HepG2 (cell line): ENCODE results near the gene P3R3URF. TPM values are rescaled to one million over a fixed set of nuclear protein-coding genes. Genes with fewer than 3 reads are reported as not detected.

Experiments
- ATAC-seq: fragments of 200-7000 bp; cut with Tn5 transposase; 3 replicates; pipeline ENCODE4 v1.9.1; 2020; ENCODE audit warnings: mild to moderate bottlenecking, moderate library complexity
- BruUV-seq: library from RNA; stranded (reverse); fragments of 400-500 nt; replicated peaks from 2 replicates; lab custom pipeline; 2021; lab: Mats Ljungman, UMichigan
- CTCF ChIA-PET: fragments of 300-600 bp; formaldehyde crosslinking; extraction: SDS; loops from one replicate; lab custom pipeline; 2021; ENCODE audit warnings: low total read pairs, inconsistent platforms, low intra/inter-chr PET ratio; lab: Yijun Ruan, JAX
- POLR2A ChIA-PET: fragments of 350-600 bp; sonication (Branson Sonifier 250); formaldehyde crosslinking; loops from one replicate; lab custom pipeline; 2020; ENCODE audit warnings: antibody characterized with exemption, inconsistent platforms; lab: Yijun Ruan, JAX
- DNase-seq: peaks from one replicate; pipeline ENCODE4 v3.0.0-alpha.2; 2015; ENCODE audit warnings: low spot score
- FAIRE-seq: peaks from 3 replicates; lab custom pipeline; 2011; peaks lifted over from hg19 to GRCh38; lab: Jason Lieb, UNC
- H2AFZ ChIP-seq: one replicate; pipeline ENCODE4 v1.6.1; 2011; ENCODE audit warnings: low read length, inconsistent platforms
- H3K27ac ChIP-seq: fragments of 300-600 bp; 3 replicates; pipeline ENCODE4 v1.8.0; 2011; ENCODE audit warnings: mixed run types, mild to moderate bottlenecking, mixed read lengths, low read length, inconsistent platforms; ENCODE audit not compliant: insufficient read depth; ENCODE audit errors: extremely low read length
- H3K27me3 ChIP-seq, 2 experiments: fragments of 200-600 bp in 1 of 2; 2 replicates in 1 of 2; 3 replicates in 1 of 2; pipeline versions ENCODE4 v1.6.0 to v1.8.0; 2011; ENCODE audit warnings: low read length in 2 of 2, mild to moderate bottlenecking in 2 of 2, moderate library complexity in 2 of 2, inconsistent platforms in 1 of 2; ENCODE audit not compliant: insufficient read depth in 2 of 2, control insufficient read depth in 1 of 2
- H3K36me3 ChIP-seq, 2 experiments: fragments of 200-600 bp in 1 of 2; replicated peaks in 1 of 2; 2 replicates in 1 of 2; 3 replicates in 1 of 2; pipeline versions ENCODE4 v1.5.1 to v1.8.0; 2011; ENCODE audit warnings: low read length in 2 of 2, inconsistent platforms in 1 of 2; ENCODE audit not compliant: insufficient read depth in 2 of 2, control insufficient read depth in 1 of 2
- H3K4me1 ChIP-seq: 2 replicates; pipeline ENCODE4 v1.5.1; 2012; ENCODE audit warnings: low read length, inconsistent platforms; ENCODE audit not compliant: insufficient read depth
- H3K4me2 ChIP-seq: 2 replicates; pipeline ENCODE4 v1.6.0; 2011; ENCODE audit warnings: low read depth, low read length, inconsistent platforms
- H3K4me3 ChIP-seq, 3 experiments: fragments of 200-600 bp in 1 of 3; sonication (generic), shearing (Covaris generic) in 1 of 3; replicated peaks in 1 of 3; 2 replicates each; pipeline ENCODE4 v1.5.1; 2011 to 2016; ENCODE audit warnings: low read length in 3 of 3, inconsistent platforms in 2 of 3, low read depth in 2 of 3, mild to moderate bottlenecking in 2 of 3, control low read depth in 1 of 3, mixed read lengths in 1 of 3; ENCODE audit not compliant: insufficient read depth in 1 of 3
- H3K79me2 ChIP-seq: one replicate; pipeline ENCODE4 v1.6.1; 2011; ENCODE audit warnings: low read length, inconsistent platforms; ENCODE audit not compliant: insufficient read depth
- H3K9ac ChIP-seq: 2 replicates; pipeline ENCODE4 v1.6.0; 2011; ENCODE audit warnings: mild to moderate bottlenecking, low read depth, low read length, inconsistent platforms; ENCODE audit not compliant: insufficient read depth
- H3K9me3 ChIP-seq: 2 replicates; pipeline ENCODE4 v1.5.1; 2012; ENCODE audit warnings: mild to moderate bottlenecking, low read length
- H4K20me1 ChIP-seq: 2 replicates; pipeline ENCODE4 v1.6.0; 2011; ENCODE audit warnings: inconsistent platforms, mild to moderate bottlenecking, low read length, moderate library complexity; ENCODE audit not compliant: insufficient read depth
- ATF7 ChIP-seq, 2 experiments: fragments of 450-650 bp in 1 of 2; sonication (generic) in 1 of 2; formaldehyde crosslinking in 1 of 2; IDR thresholded peaks; 2 replicates each; pipeline versions ENCODE4 v1.4.0 to v1.6.1; 2016 to 2020; ENCODE audit warnings: antibody characterized with exemption in 1 of 2, mild to moderate bottlenecking in 1 of 2, missing genetic modification reagents in 1 of 2
- ATF7-NPFF ChIP-seq: sonication (generic); formaldehyde crosslinking; IDR thresholded peaks from 2 replicates; pipeline ENCODE4 v1.8.1; 2023; ENCODE audit warnings: mild to moderate bottlenecking, low read depth, missing genetic modification reagents, moderate library complexity
- HNF1B ChIP-seq: sonication (generic); formaldehyde crosslinking; IDR thresholded peaks from 2 replicates; pipeline ENCODE4 v1.5.1; 2020; ENCODE audit warnings: mild to moderate bottlenecking, moderate library complexity, missing genetic modification reagents
- KDM2A ChIP-seq: sonication (generic); formaldehyde crosslinking; IDR thresholded peaks from 2 replicates; pipeline ENCODE4 v1.4.0; 2020; ENCODE audit warnings: low read depth, missing genetic modification reagents, borderline replicate concordance
- SSRP1 ChIP-seq: IDR thresholded peaks from 2 replicates; pipeline ENCODE4 v1.6.1; 2016; ENCODE audit warnings: control low read depth
- TARDBP ChIP-seq: sonication (generic); formaldehyde crosslinking; IDR thresholded peaks from 2 replicates; pipeline ENCODE4 v1.8.0; 2022; ENCODE audit warnings: mild to moderate bottlenecking, missing genetic modification reagents
- ZBTB38 ChIP-seq: sonication (generic); formaldehyde crosslinking; IDR thresholded peaks from 2 replicates; pipeline ENCODE4 v1.5.1; 2020; ENCODE audit warnings: mild to moderate bottlenecking, missing genetic modification reagents
- ZFP90 ChIP-seq: sonication (generic); formaldehyde crosslinking; IDR thresholded peaks from 2 replicates; pipeline ENCODE4 v1.8.0; 2022; ENCODE audit warnings: missing genetic modification reagents, mild to moderate bottlenecking, inconsistent platforms, borderline replicate concordance
- ZNF160 ChIP-seq: sonication (generic); formaldehyde crosslinking; IDR thresholded peaks from 2 replicates; pipeline ENCODE4 v1.8.0; 2022; ENCODE audit warnings: mild to moderate bottlenecking, inconsistent platforms, missing genetic modification reagents
- ZNF501 ChIP-seq: sonication (generic); formaldehyde crosslinking; IDR thresholded peaks from 2 replicates; pipeline ENCODE4 v1.5.1; 2020; ENCODE audit warnings: mild to moderate bottlenecking, moderate library complexity, missing genetic modification reagents
- ZNF607 ChIP-seq: sonication (generic); formaldehyde crosslinking; IDR thresholded peaks from 2 replicates; pipeline ENCODE4 v1.5.1; 2020; ENCODE audit warnings: missing genetic modification reagents, mild to moderate bottlenecking, borderline replicate concordance
- ZZZ3 ChIP-seq: sonication (generic); formaldehyde crosslinking; IDR thresholded peaks from 2 replicates; pipeline ENCODE4 v1.4.0; 2020; ENCODE audit warnings: missing genetic modification reagents, mild to moderate bottlenecking, borderline replicate concordance
- WGBS: methylation state at CpG from one replicate; pipeline ENCODE4 v1.1.6; 2017; ENCODE audit warnings: low lambda C conversion rate; 5-methylcytosine and 5-hydroxymethylcytosine counted together
- in situ Hi-C: cut with HindIII; loops from 2 replicates; pipeline ENCODE4 v1.10.0; 2017; ENCODE audit warnings: low pct_unique_long_range_greater_than_20kb; ENCODE audit not compliant: extremely low pct_ligation_motif_present
- intact Hi-C: fragments of 100-400 bp; cut with micrococcal nuclease; formaldehyde crosslinking; loops from one replicate; pipeline ENCODE4 v1.10.0; 2022; ENCODE audit not compliant: unreplicated experiment
- polyA plus RNA-seq, 8 experiments: library from polyadenylated mRNA; depleted of rRNA in 3 of 8; stranded (reverse) in 7 of 8; unstranded in 1 of 8; fragments of >200 nt; fragmentation: Illumina TruSeq in 4 of 8; extraction: Trizol in 4 of 8; gene quantifications; 2 replicates each; pipeline versions ENCODE4 v1.2.1 to v1.2.3, GENCODE V29; 2011 to 2016; ENCODE audit warnings: low read depth in 4 of 8, missing spikeins in 1 of 8, mixed read lengths in 1 of 8; ENCODE audit not compliant: insufficient read depth in 1 of 8
- total RNA-seq, 5 experiments: library from RNA; depleted of rRNA; stranded (reverse); fragments of >200 nt; fragmentation: Illumina TruSeq; extraction: Trizol; gene quantifications; 2 replicates each; pipeline ENCODE4 v1.2.3, GENCODE V29; 2016; ENCODE audit warnings: low read depth in 1 of 5

The P3R3URF gene
- total and polyA plus RNA-seq, 2 of the 13 experiments (the other 11 are each of a cell fraction or from before 2014, with no cell fraction given), result not detected

DNA sequence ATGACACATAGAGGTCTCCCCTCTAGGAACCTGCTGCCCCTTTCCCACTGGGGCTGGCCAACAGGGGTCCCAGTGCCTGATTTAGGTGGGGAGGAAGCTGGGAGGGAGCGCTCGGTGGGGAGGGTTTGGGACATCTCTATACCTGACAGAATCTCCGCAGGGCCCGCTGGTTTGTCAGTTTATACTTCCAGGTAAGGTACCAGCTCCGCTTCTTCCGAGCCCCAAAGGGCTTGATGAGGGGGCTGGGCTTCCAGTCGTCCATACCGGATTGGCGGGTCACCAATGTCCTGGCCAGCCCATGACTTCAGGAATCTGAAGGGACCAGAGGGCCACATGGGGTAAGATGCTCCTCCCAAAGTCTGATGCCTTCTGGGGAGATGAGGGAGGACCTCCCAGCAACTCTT, 21.3 kb upstream of the P3R3URF start:
- Histone ChIP-seq H3K36me3 (peaks cover 5 to 14% of the 10 kb centered on the region in 2 experiments; a peak in 2 of 5 replicates), H3K27ac (peak overlapping the region; percentile 76), H2AFZ (no peak overlapping the region), H3K79me2 (no peaks in the 10 kb centered on the region), H3K27me3 (no peaks in the 10 kb centered on the region), H3K4me2 (peak overlapping the region; percentile 86), H3K9me3 (no peaks in the 10 kb centered on the region), H4K20me1 (no peaks in the 10 kb centered on the region), H3K4me3 (peak overlapping the region; percentile 89 to 95 (median 93)), H3K4me1 (peaks cover 31% of the 10 kb centered on the region), H3K9ac (peak overlapping the region; percentile 95)
- TF ChIP-seq ZNF160 (CRISPR knock-in tag) (0 out of 2 replicates have a peak, but pooled peaks have one; percentile 16), TARDBP (CRISPR knock-in tag) (0 out of 2 replicates have a peak, but pooled peaks have one; percentile 6), ATF7 (IDR thresholded peaks at IDR 0.05) (no peak), ATF7 (CRISPR knock-in tag; IDR thresholded peaks at IDR 0.05) (no peak), ZNF607 (CRISPR knock-in tag) (peak; percentile 42; the same call in 1 of the 2 replicates), ATF7-NPFF (0 out of 2 replicates have a peak, but pooled peaks have one; percentile 8), ZZZ3 (no peak), HNF1B (CRISPR knock-in tag) (0 out of 2 replicates have a peak, but pooled peaks have one; percentile 21), KDM2A (CRISPR knock-in tag) (peak; percentile 16; the same call in 1 of the 2 replicates), ZBTB38 (CRISPR knock-in tag) (0 out of 2 replicates have a peak, but pooled peaks have one; percentile 17), ZFP90 (no peak), SSRP1 (CRISPR knock-in tag) (no peak), ZNF501 (CRISPR knock-in tag) (peak; percentile 31; the same call in 1 of the 2 replicates)
- WGBS, result 80% methylated on average over 9 of the region's 9 CpGs
- BruUV-seq, result TSS peak; percentile 68
- no peak for DNase-seq
- ChIA-PET CTCF (no interaction called here), POLR2A (interaction anchor here (1.0 to 4.3 kb wide), 4 partner anchors 15 to 65 kb away, joined by 3 to 24 read pairs (median 7); partner anchors contain the start of gene PIK3R3)
- FAIRE-seq, result no peak
- ATAC-seq, result no peak
- intact Hi-C loops (no loop called here), in situ Hi-C loops (no loop called here)
